ENCODE results near the gene HIVEP1.

DNA sequence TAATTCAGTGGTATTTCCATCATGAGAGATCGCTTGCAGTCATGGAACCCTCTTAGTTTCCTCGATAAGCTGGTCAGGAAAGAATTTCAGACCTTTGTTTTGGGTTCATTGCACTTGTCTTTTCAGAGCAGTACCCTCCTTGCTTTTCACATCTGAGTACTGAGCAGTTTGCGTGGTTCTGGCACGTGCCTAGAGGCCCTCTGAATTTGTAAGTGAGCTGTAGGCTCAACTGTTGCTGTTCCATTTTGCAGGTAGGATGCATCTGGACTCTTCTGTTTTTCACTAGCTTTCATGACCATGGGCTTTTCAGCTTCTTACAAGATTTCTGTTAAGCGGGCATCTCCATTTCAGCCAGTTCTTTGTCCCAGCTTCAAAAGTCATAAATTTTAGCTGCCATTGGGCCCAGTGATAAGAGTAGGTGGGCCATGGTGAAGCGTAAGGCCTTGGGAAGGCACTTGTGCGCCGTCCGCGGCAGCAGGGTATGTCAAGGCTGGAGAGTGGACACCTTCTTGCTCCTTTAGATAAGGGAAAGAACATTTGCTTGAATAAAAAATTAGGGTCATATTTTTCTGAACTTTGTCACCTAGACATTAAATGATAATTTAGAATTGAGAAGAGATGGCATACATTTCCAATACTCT lies 35.8 kb downstream of the HIVEP1 start:
- TF ChIP-seq FOXP2 (optimal IDR thresholded peaks at IDR 0.05; ENCODE audit: control extremely low read depth, extremely low read length, insufficient read depth) (no peak), EZH2 (IDR thresholded peaks at IDR 0.05) (no peak), POLR2AphosphoS5 (IDR thresholded peaks at IDR 0.05; ENCODE audit: borderline replicate concordance, low read depth, low read length) (no peak)
